Adrenal gland (tissue), 12 donors: Measurements from ENCODE around the gene NLRP9. TPM values are rescaled to one million over a fixed set of nuclear protein-coding genes. Genes with fewer than 3 reads are reported as not detected.
A peak's percentile ranks its signal among the peaks of the same experiment; 100 is the strongest.

Experiments used
- DNase-seq, 7 donors: peaks; one replicate each; pipeline ENCODE4 v3.0.0-alpha.2; 2019 to 2020
- H3K27ac ChIP-seq, 5 donors: fragments of 200-600 bp; sonication (generic) in 4 of 5; 1 replicate in 3 of 5; 2 replicates in 2 of 5; pipeline versions ENCODE4 v1.5.1 to v1.8.0; 2016 to 2020; ENCODE audit warnings: mild to moderate bottlenecking in 1 of 5
- H3K27me3 ChIP-seq: fragments of 200-600 bp; 2 replicates; pipeline ENCODE4 v1.8.0; 2021
- H3K36me3 ChIP-seq, 2 donors: fragments of 200-600 bp; replicated peaks in 1 of 2; 1 replicate in 1 of 2; 2 replicates in 1 of 2; pipeline versions ENCODE4 v1.5.1 to v1.8.0; 2018 to 2022
- H3K4me1 ChIP-seq, 2 donors: fragments of 200-600 bp; replicated peaks in 1 of 2; 1 replicate in 1 of 2; 2 replicates in 1 of 2; pipeline versions ENCODE4 v1.5.1 to v1.8.0; 2018 to 2021
- H3K4me3 ChIP-seq, 4 donors: fragments of 200-600 bp; sonication (generic) in 3 of 4; one replicate each; pipeline ENCODE4 v1.5.1; 2016 to 2018
- H3K9me3 ChIP-seq, 3 donors: fragments of 200-600 bp; sonication (generic) in 1 of 3; replicated peaks in 1 of 3; 1 replicate in 2 of 3; 2 replicates in 1 of 3; pipeline versions ENCODE4 v1.5.1 to v1.8.0; 2016 to 2021
- CTCF ChIP-seq, 6 experiments: fragments of 450-650 bp in 4 of 6; fragments of 200-600 bp in 2 of 6; sonication (generic) in 1 of 6; IDR thresholded peaks; 1 replicate in 5 of 6; 2 replicates in 1 of 6; pipeline versions ENCODE4 v1.5.1 to v1.8.0; 2016 to 2021; ENCODE audit warnings: antibody characterized with exemption in 6 of 6, mild to moderate bottlenecking in 2 of 6, moderate library complexity in 1 of 6
- POLR2A ChIP-seq, 2 donors: fragments of 450-650 bp; IDR thresholded peaks; one replicate each; pipeline ENCODE4 v1.6.1; 2017; ENCODE audit warnings: antibody characterized with exemption in 2 of 2, mild to moderate bottlenecking in 2 of 2, moderate library complexity in 1 of 2
- WGBS, 4 donors: extraction: QIAGEN DNeasy Blood & Tissue Kit in 2 of 4; methylation state at CpG; one replicate each; pipeline versions ENCODE4 v1.1.5 to v1.1.7; 2013 to 2017; 5-methylcytosine and 5-hydroxymethylcytosine counted together
- intact Hi-C, 2 donors: fragments of 100-400 bp; cut with DNase I; formaldehyde crosslinking; loops; one replicate each; pipeline versions ENCODE4 v1.14.1 to v1.15.0; 2022 to 2023
- polyA plus RNA-seq, 3 donors: library from polyadenylated mRNA; stranded (reverse); fragments of 200-250 nt in 2 of 3; fragments of 350-450 nt in 1 of 3; fragmentation: Illumina TruSeq in 1 of 3; extraction: RNeasy Lipid Tissue Mini Kit (QIAGEN cat#74804) in 1 of 3; gene quantifications; one replicate each; pipeline ENCODE4 v1.2.3, GENCODE V29; 2013 to 2014
- total RNA-seq, 9 donors: library from RNA; depleted of rRNA in 4 of 9; stranded (reverse); fragments of >200 nt in 4 of 9; fragments of 120-200 nt in 1 of 9; fragmentation: NEBNext Ultra II Directional in 1 of 9; extraction: Animal tissue kit (Norgen Biotek cat#: 25700) in 1 of 9; gene quantifications; one replicate each; pipeline versions ENCODE4 v1.1.0 to v1.2.4, GENCODE V29; 2013 to 2023
- donor health status: healthy with polysubstance abuse.
- donor health status: Bipolar disorder and iron deficiency.
- donor health status: DM: yes; HTN: yes; CAD: no.
- donor health status: DM: no; HTN: no; CAD: no.
- donor health status: DM: no; HTN: no; CAD: no.
- donor health status: DM: yes; HTN: yes; CAD: no.

Gene NLRP9
- total and polyA plus RNA-seq, 12 donors: not detected

DNA sequence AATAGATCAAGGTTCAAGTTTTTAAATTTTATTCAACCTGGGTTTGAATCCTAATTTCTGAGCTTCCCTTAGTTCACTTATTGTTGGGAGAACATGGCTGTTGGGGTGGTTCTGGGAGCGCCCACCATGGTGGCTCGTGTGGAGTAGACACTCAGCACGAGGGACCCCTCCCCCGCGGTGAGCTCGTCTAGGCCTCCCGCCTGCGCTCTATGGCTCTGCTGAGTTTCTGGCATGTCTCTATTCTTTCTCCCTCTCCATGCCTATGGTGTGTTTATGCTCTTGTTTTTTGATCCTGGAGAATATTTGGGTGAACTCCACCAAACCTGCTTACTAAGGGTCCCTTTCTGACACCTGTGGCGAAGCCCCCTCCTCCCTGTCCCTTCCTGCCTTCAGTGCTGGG is 64.7 kb downstream of the NLRP9 start:
- intact Hi-C loops: no loop called here
- WGBS, 4 donors: 80% methylated on average over 9 of the region's 9 CpGs

GRCh38 chr19:55672418-55672817 is 65.8 kb downstream of the NLRP9 start:
- no peak for TF ChIP-seq POLR2A (IDR thresholded peaks at IDR 0.05)
- TF ChIP-seq CTCF (IDR thresholded peaks at IDR 0.05): no peak
- H3K27me3 ChIP-seq: no peaks in the 10 kb centered on the region
- 80 to 90% (median 84%) methylated on average over 5 of the region's 5 CpGs for WGBS, 4 donors
- no peak for DNase-seq
- peaks cover 17 to 38% of the 10 kb centered on the region in 2 donors for H3K4me1 ChIP-seq
- H3K27ac ChIP-seq: no peak overlapping the region
- intact Hi-C loops: no loop called here
- H3K36me3 ChIP-seq: peaks cover 0 to 39% of the 10 kb centered on the region in 2 donors
- no peaks in the 10 kb centered on the region for H3K9me3 ChIP-seq
- H3K4me3 ChIP-seq: no peak overlapping the region

More for the DNA sequence above, 64.7 kb downstream of the NLRP9 start:
- H3K27ac ChIP-seq: peak overlapping the region in 2 of 5 donors; percentile 17 to 97
- no peaks in the 10 kb centered on the region for H3K9me3 ChIP-seq
- no peak overlapping the region for H3K4me3 ChIP-seq
- H3K27me3 ChIP-seq: no peaks in the 10 kb centered on the region
- H3K4me1 ChIP-seq: peaks cover 27 to 40% of the 10 kb centered on the region in 2 donors
- no peak for DNase-seq
- H3K36me3 ChIP-seq: peaks cover 0 to 32% of the 10 kb centered on the region in 2 donors
- no peak for TF ChIP-seq POLR2A (IDR thresholded peaks at IDR 0.05)
- no peak for TF ChIP-seq CTCF (IDR thresholded peaks at IDR 0.05)

DNA sequence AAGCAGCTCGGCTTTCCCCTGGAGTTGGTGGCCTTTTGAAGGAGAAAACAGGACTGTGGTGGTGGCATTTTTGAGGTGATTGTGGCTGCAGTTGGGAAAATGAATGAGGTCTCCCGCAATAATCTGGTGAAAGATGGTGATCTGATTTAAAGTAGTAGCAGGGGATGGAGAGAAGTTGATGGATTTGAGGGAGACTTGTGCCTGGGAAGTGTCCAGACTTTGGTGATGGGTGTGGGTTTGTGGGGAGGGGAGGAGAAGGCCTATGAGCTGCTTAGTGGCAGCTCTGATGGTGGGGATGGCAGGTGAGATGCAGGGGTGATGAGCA is 67.2 kb downstream of the NLRP9 start:
- peaks cover 3 to 25% of the 10 kb centered on the region in 2 donors for H3K4me1 ChIP-seq
- H3K36me3 ChIP-seq: peaks cover 0 to 53% of the 10 kb centered on the region in 2 donors
- 65 to 77% (median 71%) methylated on average over 2 of the region's 2 CpGs for WGBS, 4 donors
- H3K27me3 ChIP-seq: no peaks in the 10 kb centered on the region
- no peak overlapping the region for H3K4me3 ChIP-seq
- H3K9me3 ChIP-seq: no peaks in the 10 kb centered on the region
- no peak overlapping the region for H3K27ac ChIP-seq
- DNase-seq: no peak
- intact Hi-C loops: no loop called here
- no peak for TF ChIP-seq CTCF (IDR thresholded peaks at IDR 0.05)
- TF ChIP-seq POLR2A (IDR thresholded peaks at IDR 0.05): no peak

DNA sequence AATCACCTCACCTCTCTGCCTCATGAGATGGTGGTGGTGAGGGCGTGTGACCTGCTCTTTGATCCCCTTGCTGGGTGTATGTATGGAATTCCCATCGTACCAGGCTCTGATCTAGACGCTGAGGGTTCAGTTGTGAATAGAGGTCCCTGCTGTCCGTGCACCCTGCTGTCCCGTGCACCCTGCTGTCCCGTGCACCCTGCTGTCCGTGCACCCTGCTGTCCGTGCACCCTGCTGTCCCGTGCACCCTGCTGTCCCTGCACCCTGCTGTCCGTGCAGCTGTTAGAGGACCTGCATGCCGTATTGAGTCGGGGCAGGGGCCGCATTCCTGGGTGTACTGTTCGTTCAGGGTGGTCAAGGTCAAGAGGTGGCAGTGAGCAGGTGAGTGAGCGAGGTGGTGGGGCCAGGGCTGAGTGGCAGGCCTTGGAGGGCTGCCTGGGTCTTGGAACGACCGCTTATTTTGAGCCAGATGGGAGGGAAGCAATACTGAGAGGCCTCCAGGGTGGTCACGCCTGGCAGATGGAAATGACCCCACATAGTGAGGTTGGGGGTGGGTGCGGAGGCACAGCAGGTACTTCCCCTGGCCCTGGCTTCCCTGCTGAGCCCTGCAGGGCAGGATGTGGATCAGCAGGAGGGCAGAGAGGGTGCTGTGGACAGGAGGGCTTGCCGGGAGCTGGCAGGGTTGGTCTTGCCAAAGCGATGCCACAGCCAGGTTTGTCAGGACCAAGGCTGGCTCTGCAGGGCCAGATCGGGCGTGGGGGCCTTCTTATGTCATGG is 67.7 kb downstream of the NLRP9 start:
- Histone ChIP-seq H3K36me3 (peaks cover 0 to 59% of the 10 kb centered on the region in 2 donors), H3K9me3 (no peaks in the 10 kb centered on the region), H3K4me1 (peaks cover 0 to 22% of the 10 kb centered on the region in 2 donors), H3K27ac (no peak overlapping the region), H3K27me3 (no peaks in the 10 kb centered on the region), H3K4me3 (no peak overlapping the region)
- WGBS, 4 donors: 62 to 81% (median 66%) methylated on average over 16 to 23 of the region's 23 CpGs
- DNase-seq: peak in 4 of 7 donors; percentile 51 to 66 (median 64)
- no peak for TF ChIP-seq CTCF (IDR thresholded peaks at IDR 0.05)
- intact Hi-C loops: no loop called here
